SIG-M5 treated with dmso at 0.1 percent for 504 hours (cell line): ENCODE measurements around the gene HAUS8.
"Not testable (repeated sequence)": the region's sequence is repeated elsewhere in the genome, so short reads cannot be mapped to it uniquely, and the experiment has no call there.

Source experiments
- DNase-seq: peaks from one replicate; lab custom pipeline; 2025; ENCODE audit not compliant: unreplicated experiment; lab: John Stamatoyannopoulos, UW

HAUS8 gene

GRCh38 chr19:17037184-17037583, 38.1 kb downstream of the HAUS8 start:
- no peak for DNase-seq

GRCh38 chr19:17036640-17037039, 38.6 kb downstream of the HAUS8 start:
- DNase-seq: no peak

GRCh38 chr19:17035842-17036424, 39.3 kb downstream of the HAUS8 start:
- DNase-seq: peak; percentile 50

- no peak for DNase-seq
These were observed 43.5 kb downstream of the HAUS8 start for GRCh38 chr19:17031741-17032140.

GRCh38 chr19:17027535-17027975, 47.7 kb downstream of the HAUS8 start:
- DNase-seq: no peak

GRCh38 chr19:17026706-17027534, 48.3 kb downstream of the HAUS8 start, which contains the start of gene CPAMD8:
TSS of gene CPAMD8 (minus strand) at chr19:17026810. CDS start at chr19:17026642, 168 bp downstream.
- DNase-seq: no peak

- peak; percentile 56 for DNase-seq
These were observed 49.1 kb downstream of the HAUS8 start for GRCh38 chr19:17025991-17026658.

GRCh38 chr19:17025361-17025760, 49.9 kb downstream of the HAUS8 start:
- no peak for DNase-seq

GRCh38 chr19:17024941-17025340, 50.3 kb downstream of the HAUS8 start:
- not testable (repeated sequence) for DNase-seq

- no peak for DNase-seq
These were observed 51.4 kb downstream of the HAUS8 start for GRCh38 chr19:17023805-17024204.

GRCh38 chr19:17022738-17023137, 52.5 kb downstream of the HAUS8 start:
- no peak for DNase-seq

- peak; percentile 77 for DNase-seq
These were observed 53.3 kb downstream of the HAUS8 start for GRCh38 chr19:17021793-17022590.

GRCh38 chr19:17021328-17021727, 53.9 kb downstream of the HAUS8 start:
- DNase-seq: no peak

GRCh38 chr19:17020823-17021222, 54.4 kb downstream of the HAUS8 start:
- DNase-seq: no peak

- no peak for DNase-seq
These were observed 54.9 kb downstream of the HAUS8 start for GRCh38 chr19:17020385-17020784.

GRCh38 chr19:17014212-17014861, 60.9 kb downstream of the HAUS8 start:
- not testable (repeated sequence) for DNase-seq

GRCh38 chr19:17011485-17011884, 63.8 kb downstream of the HAUS8 start:
- no peak for DNase-seq

GRCh38 chr19:17006579-17006978, 68.7 kb downstream of the HAUS8 start:
- DNase-seq: no peak

- DNase-seq: no peak
These were observed 70.3 kb downstream of the HAUS8 start for GRCh38 chr19:17005000-17005399.

- DNase-seq: no peak
These were observed 70.9 kb downstream of the HAUS8 start for GRCh38 chr19:17004386-17004785.
